Measurements from ENCODE around the gene EMC6.
A peak's percentile ranks its signal among the peaks of the same experiment; 100 is the strongest.

The EMC6 gene

GRCh38 chr17:3668279-3669084 is at the start of gene EMC6, which contains the start of gene TAX1BP3:
Gene EMC6 (plus strand): TSS chr17:3668812. CDS start chr17:3669147, 335 bp downstream.
Gene TAX1BP3 (minus strand): TSS chr17:3668578. CDS start chr17:3668526, 52 bp downstream.
- peak; percentile 99 for DNase-seq

- no peak for DNase-seq
These were observed 47.4 kb upstream of the EMC6 start for GRCh38 chr17:3621146-3621720.

GRCh38 chr17:3622977-3623594 is 45.5 kb upstream of the EMC6 start:
- DNase-seq = no peak

GRCh38 chr17:3626831-3627768 is 41.5 kb upstream of the EMC6 start:
- no peak for DNase-seq

- no peak for DNase-seq
These were observed 40.8 kb upstream of the EMC6 start for GRCh38 chr17:3627769-3628167.

GRCh38 chr17:3630781-3631180 is 37.8 kb upstream of the EMC6 start:
- DNase-seq = no peak

- DNase-seq = no peak
These were observed 36.3 kb upstream of the EMC6 start for GRCh38 chr17:3632287-3632686.

- DNase-seq = peak; percentile 47
These were observed 33.0 kb upstream of the EMC6 start for GRCh38 chr17:3635474-3636153.

- DNase-seq = peak; percentile 98
These were observed 32.3 kb upstream of the EMC6 start, which contains the start of the genes CTNS and SHPK for GRCh38 chr17:3636154-3636907. Gene CTNS (plus strand): TSS chr17:3636760. CDS start chr17:3640207, 3,447 bp downstream. Gene SHPK (minus strand): TSS chr17:3636250. CDS start chr17:3636219, 31 bp downstream.

- no peak for DNase-seq
These were observed 31.7 kb upstream of the EMC6 start for GRCh38 chr17:3636908-3637373.

- DNase-seq = no peak
These were observed 28.5 kb upstream of the EMC6 start for GRCh38 chr17:3639981-3640596.

- DNase-seq = no peak
These were observed 27.6 kb upstream of the EMC6 start for GRCh38 chr17:3641014-3641413.

GRCh38 chr17:3641717-3642486 is 26.7 kb upstream of the EMC6 start:
- no peak for DNase-seq

GRCh38 chr17:3643889-3644349 is 24.7 kb upstream of the EMC6 start:
- DNase-seq = no peak

GRCh38 chr17:3645310-3645709 is 23.3 kb upstream of the EMC6 start:
- no peak for DNase-seq

GRCh38 chr17:3647251-3647650 is 21.4 kb upstream of the EMC6 start:
- no peak for DNase-seq

- peak; percentile 63 for DNase-seq
These were observed 20.6 kb upstream of the EMC6 start for GRCh38 chr17:3647769-3648555.

GRCh38 chr17:3655766-3656165 is 12.8 kb upstream of the EMC6 start:
- DNase-seq = no peak

GRCh38 chr17:3656353-3656752 is 12.3 kb upstream of the EMC6 start:
- DNase-seq = no peak

All from right hindlimb (tissue), 1 donor.